ENCODE data around the gene RPP38. TPM values are rescaled to one million over a fixed set of nuclear protein-coding genes. Genes with fewer than 3 reads are reported as not detected.

Gene RPP38
- total and polyA plus RNA-seq, 2 of the 4 experiments (the other 2 are of a cell fraction) = 12.4 to 19.0 TPM

DNA sequence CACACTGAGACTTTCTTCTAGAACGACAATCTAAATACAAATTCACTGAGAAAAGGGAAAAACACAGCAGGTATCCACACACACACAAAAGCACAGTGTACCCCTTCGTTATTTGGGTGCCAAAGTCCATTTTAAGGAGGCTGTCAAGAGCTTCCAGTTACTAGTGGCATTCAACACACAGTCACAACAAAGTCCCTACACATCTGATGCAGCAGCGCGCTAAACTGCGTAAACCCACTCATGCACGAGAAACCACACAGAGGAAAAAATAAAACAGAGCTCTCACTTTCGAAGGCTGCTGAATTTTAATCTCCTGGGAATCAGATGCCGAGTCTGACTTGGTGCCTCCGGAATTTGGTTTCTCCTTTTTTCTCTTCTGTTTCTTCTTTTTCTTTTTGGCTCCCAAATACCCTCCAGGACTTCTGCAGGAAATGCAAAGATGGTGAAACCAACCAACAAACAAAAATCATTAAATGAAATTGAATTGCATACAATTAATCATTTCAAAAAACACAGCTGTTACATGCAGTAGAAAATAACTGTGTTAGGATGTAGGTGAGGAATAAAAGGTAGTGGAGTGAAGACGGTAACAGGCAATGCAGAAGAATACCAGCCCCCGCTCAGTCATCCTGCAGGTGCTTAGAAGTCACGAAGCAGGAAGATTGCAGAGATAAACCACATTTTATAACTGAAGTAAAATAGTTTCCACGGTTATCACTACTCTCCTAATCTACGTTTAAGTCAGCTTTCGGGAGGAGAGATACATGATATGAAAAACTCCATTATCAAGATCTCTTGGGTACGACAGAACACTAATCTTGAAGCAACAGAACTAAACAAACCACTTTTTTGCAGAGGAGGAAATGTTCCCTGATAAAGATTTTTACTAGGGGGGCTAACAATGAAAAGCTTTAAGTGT is 44.2 kb downstream of the RPP38 start:
- H3K4me2 ChIP-seq (ENCODE audit: low read depth, low read length) = no peak overlapping the region
- DNase-seq (no peak), ATAC-seq (ENCODE audit: low read depth) (no peak)
- H2BK20ac ChIP-seq (ENCODE audit: low read depth, low read length) = no peak overlapping the region
- no peak overlapping the region for H3K18ac ChIP-seq (ENCODE audit: low read depth, low read length)
- H3K4me1 ChIP-seq (ENCODE audit: control insufficient read depth, insufficient read depth, low read length) = no peaks in the 10 kb centered on the region; the same call in 1 of the 2 replicates
- dilution Hi-C loops (cut with HindIII; ENCODE audit: low sequenced_read_pairs, unreplicated experiment) (no loop called here), in situ Hi-C loops (cut with MboI; ENCODE audit: low sequenced_read_pairs) (no loop called here), intact Hi-C loops (cut with micrococcal nuclease) (no loop called here)
- H3K9me1 ChIP-seq (ENCODE audit: insufficient read depth, low read length) = peaks cover 4% of the 10 kb centered on the region
- H3K4ac ChIP-seq (ENCODE audit: low read depth, low read length) = no peak overlapping the region
- no peak overlapping the region for H3K4me3 ChIP-seq (ENCODE audit: insufficient read depth, low read depth, low read length)
- peaks cover 7% of the 10 kb centered on the region; the same call in 1 of the 2 replicates for H4K20me1 ChIP-seq (ENCODE audit: insufficient read depth, low read length)
- H4K5ac ChIP-seq (ENCODE audit: low read depth, low read length) = no peak overlapping the region
- no peak overlapping the region for H2AFZ ChIP-seq (replicated peaks; ENCODE audit: low read length, poor library complexity)
- H4K91ac ChIP-seq (ENCODE audit: insufficient read depth, low read depth, low read length) = no peak overlapping the region
- H4K8ac ChIP-seq (ENCODE audit: low read depth in 2 of 2, low read length in 2 of 2) = no peak overlapping the region
- no peak overlapping the region for H3K27ac ChIP-seq (ENCODE audit: insufficient read depth, low read length)
- H2BK5ac ChIP-seq (ENCODE audit: low read depth, low read length, poor library complexity, severe bottlenecking) = no peak overlapping the region
- no peak overlapping the region for H3K14ac ChIP-seq (replicated peaks; ENCODE audit: low read depth, low read length)
- no peak overlapping the region for H2AK5ac ChIP-seq (ENCODE audit: low read depth, low read length)
- H3K27me3 ChIP-seq (ENCODE audit: control insufficient read depth, insufficient read depth, low read length) = no peaks in the 10 kb centered on the region
- no peak overlapping the region for H3K9ac ChIP-seq (ENCODE audit: low read depth, low read length)
- no TSS peak for BruUV-seq (replicated peaks)
- peaks cover 36 to 41% of the 10 kb centered on the region in 2 experiments for H3K79me1 ChIP-seq (ENCODE audit: low read depth in 1 of 2, low read length in 2 of 2)
- peaks cover 4% of the 10 kb centered on the region for H3K36me3 ChIP-seq (ENCODE audit: control insufficient read depth, insufficient read depth, low read length)
- TF ChIP-seq MAZ (IDR thresholded peaks at IDR 0.05; ENCODE audit: borderline replicate concordance, low read depth, low read length) = no peak
- no peak for TF ChIP-seq CHD1 (IDR thresholded peaks at IDR 0.05; ENCODE audit: low read depth, low read length)
- TF ChIP-seq, protein P1, sequence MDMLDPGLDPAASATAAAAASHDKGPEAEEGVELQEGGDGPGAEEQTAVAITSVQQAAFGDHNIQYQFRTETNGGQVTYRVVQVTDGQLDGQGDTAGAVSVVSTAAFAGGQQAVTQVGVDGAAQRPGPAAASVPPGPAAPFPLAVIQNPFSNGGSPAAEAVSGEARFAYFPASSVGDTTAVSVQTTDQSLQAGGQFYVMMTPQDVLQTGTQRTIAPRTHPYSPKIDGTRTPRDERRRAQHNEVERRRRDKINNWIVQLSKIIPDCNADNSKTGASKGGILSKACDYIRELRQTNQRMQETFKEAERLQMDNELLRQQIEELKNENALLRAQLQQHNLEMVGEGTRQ (IDR thresholded peaks at IDR 0.05; ENCODE audit: low read depth, low read length) = no peak
- no peak for TF ChIP-seq MAFK (IDR thresholded peaks at IDR 0.05; ENCODE audit: low read depth, low read length)
- TF ChIP-seq, protein P2, sequence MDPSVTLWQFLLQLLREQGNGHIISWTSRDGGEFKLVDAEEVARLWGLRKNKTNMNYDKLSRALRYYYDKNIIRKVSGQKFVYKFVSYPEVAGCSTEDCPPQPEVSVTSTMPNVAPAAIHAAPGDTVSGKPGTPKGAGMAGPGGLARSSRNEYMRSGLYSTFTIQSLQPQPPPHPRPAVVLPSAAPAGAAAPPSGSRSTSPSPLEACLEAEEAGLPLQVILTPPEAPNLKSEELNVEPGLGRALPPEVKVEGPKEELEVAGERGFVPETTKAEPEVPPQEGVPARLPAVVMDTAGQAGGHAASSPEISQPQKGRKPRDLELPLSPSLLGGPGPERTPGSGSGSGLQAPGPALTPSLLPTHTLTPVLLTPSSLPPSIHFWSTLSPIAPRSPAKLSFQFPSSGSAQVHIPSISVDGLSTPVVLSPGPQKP (IDR thresholded peaks at IDR 0.05; ENCODE audit: borderline replicate concordance, low read depth, low read length) = no peak
- no peak for TF ChIP-seq POLR2A (IDR thresholded peaks at IDR 0.05; ENCODE audit: low read depth, low read length)
- TF ChIP-seq BHLHE40 (IDR thresholded peaks at IDR 0.05; ENCODE audit: low read depth, low read length) = no peak
- TF ChIP-seq SMC3 (IDR thresholded peaks at IDR 0.05; ENCODE audit: low read depth, low read length) = no peak
- TF ChIP-seq RAD21 (IDR thresholded peaks at IDR 0.05; ENCODE audit: low read length) = no peak
- no peak for TF ChIP-seq MXI1 (IDR thresholded peaks at IDR 0.05; ENCODE audit: borderline replicate concordance, low read depth, low read length)
- no peak for TF ChIP-seq FOS (IDR thresholded peaks at IDR 0.05; ENCODE audit: low read depth, low read length)
- no peak for TF ChIP-seq NFE2L2 (IDR thresholded peaks at IDR 0.05; ENCODE audit: low read depth, low read length)
- no peak overlapping the region for H2AK9ac ChIP-seq (replicated peaks; ENCODE audit: low read depth, low read length, poor library complexity)
- ChIA-PET POLR2A (ENCODE audit: unreplicated experiment) (no interaction called here), CTCF (interaction anchor here (1.1 kb wide), 1 partner anchor 17 kb away, joined by 4 read pairs; no protein-coding TSS in a partner anchor)
- H3K23ac ChIP-seq (ENCODE audit: low read depth, low read length) = no peak overlapping the region
- no peak overlapping the region for H3K56ac ChIP-seq (ENCODE audit: extremely low read depth, insufficient read depth, low read length)
- no peak overlapping the region for H2BK15ac ChIP-seq (ENCODE audit: low read depth, low read length)
- no peak overlapping the region for H2BK120ac ChIP-seq (ENCODE audit: low read depth, low read length)
- WGBS, 2 experiments (ENCODE audit: extremely low coverage in 2 of 2, insufficient read length in 1 of 2) = 84% methylated on average over 8 of the region's 16 CpGs; no CpG with 5 or more reads in 1 of the 2 experiments
- H3K9me3 ChIP-seq (ENCODE audit: control insufficient read depth, insufficient read depth, low read length) = no peaks in the 10 kb centered on the region
